ENCODE results near the gene LHFPL2.

LHFPL2 gene

DNA sequence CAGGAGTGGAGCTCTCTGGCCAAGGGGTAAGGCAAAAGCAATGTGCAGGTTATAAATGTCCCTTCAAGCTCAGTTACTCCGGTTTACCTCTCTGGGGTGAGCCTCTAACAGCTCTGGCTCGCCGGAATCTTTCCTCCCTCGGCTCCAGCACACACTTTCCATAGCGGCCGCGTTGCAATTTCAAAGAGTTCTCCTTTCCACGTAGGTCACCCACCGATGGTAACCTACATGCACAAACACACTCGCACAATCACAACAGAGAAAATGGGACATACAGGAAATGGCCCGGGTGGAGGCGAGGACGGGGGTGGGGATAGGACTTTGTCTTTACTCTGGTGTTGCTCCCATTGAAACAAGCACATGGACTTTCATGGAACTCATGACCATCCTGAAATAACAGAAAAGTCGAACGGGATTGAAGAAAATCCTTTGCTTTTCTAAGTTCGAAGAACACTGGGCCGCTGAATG lies 1.2 kb downstream of the LHFPL2 start:
- H3K27me3 ChIP-seq (ENCODE audit: insufficient read depth, low read length) = no peaks in the 10 kb centered on the region
- peak overlapping the region; percentile 63 for H2AFZ ChIP-seq (ENCODE audit: low read depth, low read length)
- no peaks in the 10 kb centered on the region for H3K9me3 ChIP-seq (ENCODE audit: low read length)
- peaks cover 17% of the 10 kb centered on the region for H3K4me1 ChIP-seq (ENCODE audit: insufficient read depth, low read length)
- H3K4me3 ChIP-seq (ENCODE audit: low read length) = peak overlapping the region; percentile 74
- H3K36me3 ChIP-seq (ENCODE audit: insufficient read depth, low read length) = no peaks in the 10 kb centered on the region

DNA sequence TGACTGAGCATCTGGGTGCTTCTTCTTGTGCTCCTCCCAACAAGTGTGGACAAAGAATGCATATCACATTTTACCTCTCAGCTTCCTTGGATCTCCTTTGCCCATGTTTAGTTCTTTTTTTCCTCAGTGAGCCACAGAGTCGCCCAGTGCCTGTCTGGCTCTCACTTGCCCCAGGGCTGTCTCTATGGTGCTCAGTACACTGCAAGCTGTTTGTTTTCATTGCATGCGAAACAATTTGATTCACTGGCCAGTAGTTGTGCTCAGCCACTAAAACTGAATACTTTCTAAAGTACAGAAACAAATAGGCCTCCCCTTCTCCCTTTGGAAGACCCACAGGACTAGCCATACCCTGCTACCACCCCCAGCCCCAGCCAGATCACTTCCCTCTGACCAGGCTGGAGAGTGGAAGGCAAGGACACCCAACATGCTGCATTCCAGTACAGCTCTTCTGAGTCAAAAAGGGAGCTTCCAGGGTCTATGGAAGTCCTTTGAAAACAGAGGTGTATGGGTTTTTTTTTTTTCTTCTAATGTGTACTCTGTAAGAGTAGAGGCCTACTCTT lies 3.8 kb downstream of the LHFPL2 start:
- no peak overlapping the region for H3K4me3 ChIP-seq (ENCODE audit: low read length)
- no peaks in the 10 kb centered on the region for H3K36me3 ChIP-seq (ENCODE audit: insufficient read depth, low read length)
- H2AFZ ChIP-seq (ENCODE audit: low read depth, low read length) = no peak overlapping the region
- no peaks in the 10 kb centered on the region for H3K27me3 ChIP-seq (ENCODE audit: insufficient read depth, low read length)
- peaks cover 28% of the 10 kb centered on the region for H3K4me1 ChIP-seq (ENCODE audit: insufficient read depth, low read length)
- no peaks in the 10 kb centered on the region for H3K9me3 ChIP-seq (ENCODE audit: low read length)

- Histone ChIP-seq H3K36me3 (ENCODE audit: insufficient read depth, low read length) (no peaks in the 10 kb centered on the region), H3K4me3 (ENCODE audit: low read length) (no peak overlapping the region)
Measured at GRCh38 chr5:78644129-78644528, 4.4 kb downstream of the LHFPL2 start.

GRCh38 chr5:78642701-78643100 lies 5.9 kb downstream of the LHFPL2 start:
- no peak overlapping the region for H3K4me3 ChIP-seq (ENCODE audit: low read length)
- H3K9me3 ChIP-seq (ENCODE audit: low read length) = no peaks in the 10 kb centered on the region
- no peaks in the 10 kb centered on the region for H3K36me3 ChIP-seq (ENCODE audit: insufficient read depth, low read length)
- peaks cover 45% of the 10 kb centered on the region for H3K4me1 ChIP-seq (ENCODE audit: insufficient read depth, low read length)
- no peaks in the 10 kb centered on the region for H3K27me3 ChIP-seq (ENCODE audit: insufficient read depth, low read length)
- H2AFZ ChIP-seq (ENCODE audit: low read depth, low read length) = no peak overlapping the region

More at GRCh38 chr5:78644129-78644528, 4.4 kb downstream of the LHFPL2 start:
- peaks cover 35% of the 10 kb centered on the region for H3K4me1 ChIP-seq (ENCODE audit: insufficient read depth, low read length)
- H3K27me3 ChIP-seq (ENCODE audit: insufficient read depth, low read length) = no peaks in the 10 kb centered on the region
- H3K9me3 ChIP-seq (ENCODE audit: low read length) = no peaks in the 10 kb centered on the region
- H2AFZ ChIP-seq (ENCODE audit: low read depth, low read length) = no peak overlapping the region

- Histone ChIP-seq H3K36me3 (ENCODE audit: insufficient read depth, low read length) (no peaks in the 10 kb centered on the region), H3K4me1 (ENCODE audit: insufficient read depth, low read length) (peaks cover 33% of the 10 kb centered on the region), H2AFZ (ENCODE audit: low read depth, low read length) (no peak overlapping the region), H3K4me3 (ENCODE audit: low read length) (no peak overlapping the region), H3K9me3 (ENCODE audit: low read length) (no peaks in the 10 kb centered on the region), H3K27me3 (ENCODE audit: insufficient read depth, low read length) (no peaks in the 10 kb centered on the region)
Measured at GRCh38 chr5:78640662-78641474, 7.7 kb downstream of the LHFPL2 start.

- Histone ChIP-seq H3K4me3 (ENCODE audit: low read length) (no peak overlapping the region), H3K27me3 (ENCODE audit: insufficient read depth, low read length) (no peaks in the 10 kb centered on the region), H2AFZ (ENCODE audit: low read depth, low read length) (no peak overlapping the region), H3K36me3 (ENCODE audit: insufficient read depth, low read length) (no peaks in the 10 kb centered on the region), H3K9me3 (ENCODE audit: low read length) (no peaks in the 10 kb centered on the region), H3K4me1 (ENCODE audit: insufficient read depth, low read length) (peaks cover 33% of the 10 kb centered on the region)
Measured at GRCh38 chr5:78639791-78640190, 8.8 kb downstream of the LHFPL2 start.

GRCh38 chr5:78638973-78639669 lies 9.5 kb downstream of the LHFPL2 start:
- H3K4me3 ChIP-seq (ENCODE audit: low read length) = no peak overlapping the region
- H3K9me3 ChIP-seq (ENCODE audit: low read length) = no peaks in the 10 kb centered on the region
- H2AFZ ChIP-seq (ENCODE audit: low read depth, low read length) = no peak overlapping the region
- H3K27me3 ChIP-seq (ENCODE audit: insufficient read depth, low read length) = no peaks in the 10 kb centered on the region
- no peaks in the 10 kb centered on the region for H3K36me3 ChIP-seq (ENCODE audit: insufficient read depth, low read length)
- H3K4me1 ChIP-seq (ENCODE audit: insufficient read depth, low read length) = peaks cover 33% of the 10 kb centered on the region

DNA sequence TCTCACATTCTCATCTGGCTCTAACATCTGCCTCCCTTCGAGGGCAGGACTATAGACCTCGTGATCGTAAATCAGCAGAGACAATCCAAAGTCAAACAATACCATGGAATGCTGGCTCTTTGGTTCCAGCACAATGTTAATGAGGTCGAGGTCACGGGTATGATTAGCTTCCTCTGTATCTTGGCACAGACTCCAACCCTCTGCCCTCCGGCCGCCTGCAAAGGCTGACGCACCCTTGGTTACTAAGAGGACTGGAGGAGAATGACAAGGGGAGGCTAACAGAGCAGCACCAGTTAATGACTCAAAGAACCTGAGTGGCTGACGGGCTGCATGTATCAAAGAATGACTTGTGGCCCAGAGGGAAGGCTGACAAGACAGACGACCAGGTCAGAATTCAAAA lies 10.1 kb downstream of the LHFPL2 start:
- Histone ChIP-seq H3K36me3 (ENCODE audit: insufficient read depth, low read length) (no peaks in the 10 kb centered on the region), H3K9me3 (ENCODE audit: low read length) (no peaks in the 10 kb centered on the region), H3K4me1 (ENCODE audit: insufficient read depth, low read length) (peaks cover 33% of the 10 kb centered on the region), H3K4me3 (ENCODE audit: low read length) (no peak overlapping the region), H2AFZ (ENCODE audit: low read depth, low read length) (no peak overlapping the region), H3K27me3 (ENCODE audit: insufficient read depth, low read length) (no peaks in the 10 kb centered on the region)

GRCh38 chr5:78637468-78637867 lies 11.1 kb downstream of the LHFPL2 start:
- Histone ChIP-seq H3K4me3 (ENCODE audit: low read length) (no peak overlapping the region), H3K36me3 (ENCODE audit: insufficient read depth, low read length) (no peaks in the 10 kb centered on the region), H3K9me3 (ENCODE audit: low read length) (peaks cover 3% of the 10 kb centered on the region), H3K4me1 (ENCODE audit: insufficient read depth, low read length) (peaks cover 33% of the 10 kb centered on the region), H2AFZ (ENCODE audit: low read depth, low read length) (no peak overlapping the region), H3K27me3 (ENCODE audit: insufficient read depth, low read length) (no peaks in the 10 kb centered on the region)

DNA sequence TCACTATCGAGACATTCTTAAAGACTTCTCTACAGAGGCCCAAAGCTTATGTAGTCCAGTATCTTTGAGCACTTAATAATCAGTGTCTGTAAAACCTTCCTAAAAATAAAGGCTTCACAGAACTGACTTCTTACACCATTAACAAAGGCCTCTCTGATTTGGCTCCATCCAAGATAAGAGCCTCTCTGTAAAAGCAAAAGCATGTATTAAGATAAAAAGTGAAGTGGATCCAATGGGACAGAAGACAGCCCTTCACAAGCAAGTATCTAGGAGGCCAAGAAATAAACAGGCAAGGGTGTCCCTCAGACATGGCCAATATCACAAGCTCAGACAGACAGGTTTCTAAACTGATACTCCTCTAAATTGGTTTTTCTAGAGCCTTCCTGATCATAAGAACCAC lies 11.9 kb downstream of the LHFPL2 start:
- Histone ChIP-seq H3K4me3 (ENCODE audit: low read length) (no peak overlapping the region), H3K9me3 (ENCODE audit: low read length) (peaks cover 3% of the 10 kb centered on the region), H2AFZ (ENCODE audit: low read depth, low read length) (no peak overlapping the region), H3K4me1 (ENCODE audit: insufficient read depth, low read length) (peaks cover 33% of the 10 kb centered on the region), H3K27me3 (ENCODE audit: insufficient read depth, low read length) (no peaks in the 10 kb centered on the region), H3K36me3 (ENCODE audit: insufficient read depth, low read length) (no peaks in the 10 kb centered on the region)

DNA sequence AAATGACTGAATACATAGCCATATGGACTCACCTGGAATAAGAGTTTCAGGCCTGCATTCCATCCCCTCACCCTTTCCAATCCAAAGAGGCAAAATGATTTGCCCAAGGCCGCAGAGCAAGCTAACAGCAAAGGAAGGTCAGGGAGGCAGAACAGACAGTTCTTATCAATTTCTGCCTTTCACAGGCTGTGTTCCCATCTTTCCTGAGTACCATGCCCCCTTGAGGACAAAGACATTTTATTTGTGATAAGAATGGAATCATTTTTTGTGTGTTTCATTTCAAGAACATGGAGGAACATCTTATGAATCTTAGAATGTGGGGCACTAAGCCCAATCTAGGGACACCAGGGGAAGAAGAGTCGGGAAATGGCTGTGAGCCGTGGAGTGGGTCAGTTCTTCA lies 13.9 kb downstream of the LHFPL2 start:
- Histone ChIP-seq H3K27me3 (ENCODE audit: insufficient read depth, low read length) (no peaks in the 10 kb centered on the region), H3K36me3 (ENCODE audit: insufficient read depth, low read length) (peaks cover 9% of the 10 kb centered on the region), H2AFZ (ENCODE audit: low read depth, low read length) (no peak overlapping the region), H3K4me3 (ENCODE audit: low read length) (no peak overlapping the region), H3K9me3 (ENCODE audit: low read length) (peaks cover 3% of the 10 kb centered on the region), H3K4me1 (ENCODE audit: insufficient read depth, low read length) (peaks cover 19% of the 10 kb centered on the region)

GRCh38 chr5:78634229-78634628 lies 14.3 kb downstream of the LHFPL2 start:
- Histone ChIP-seq H3K4me3 (ENCODE audit: low read length) (no peak overlapping the region), H3K9me3 (ENCODE audit: low read length) (peaks cover 3% of the 10 kb centered on the region), H3K36me3 (ENCODE audit: insufficient read depth, low read length) (peaks cover 9% of the 10 kb centered on the region), H3K27me3 (ENCODE audit: insufficient read depth, low read length) (no peaks in the 10 kb centered on the region), H3K4me1 (ENCODE audit: insufficient read depth, low read length) (peaks cover 15% of the 10 kb centered on the region), H2AFZ (ENCODE audit: low read depth, low read length) (no peak overlapping the region)

DNA sequence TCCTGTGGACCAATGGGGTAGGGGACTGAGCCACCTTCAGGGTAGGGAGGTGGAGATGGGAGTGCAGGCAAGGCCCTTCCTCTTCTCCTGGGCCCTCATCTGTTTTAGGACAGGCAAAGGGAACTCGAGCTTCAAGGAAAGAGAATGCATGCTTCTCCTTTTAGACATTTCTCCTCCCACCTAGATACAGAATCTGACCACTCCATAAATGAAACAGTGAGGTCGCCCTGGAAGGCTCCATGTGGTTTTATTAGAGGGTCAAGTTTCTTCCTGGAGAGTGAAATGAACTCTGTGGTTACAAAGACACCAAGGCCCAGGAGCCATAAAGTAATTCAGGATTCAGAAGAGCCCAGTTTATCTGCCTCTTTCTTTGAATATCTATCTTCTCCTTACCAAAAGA lies 14.9 kb downstream of the LHFPL2 start:
- peaks cover 9% of the 10 kb centered on the region for H3K36me3 ChIP-seq (ENCODE audit: insufficient read depth, low read length)
- peaks cover 10% of the 10 kb centered on the region for H3K4me1 ChIP-seq (ENCODE audit: insufficient read depth, low read length)
- H3K27me3 ChIP-seq (ENCODE audit: insufficient read depth, low read length) = no peaks in the 10 kb centered on the region
- H3K9me3 ChIP-seq (ENCODE audit: low read length) = peaks cover 3% of the 10 kb centered on the region
- no peak overlapping the region for H3K4me3 ChIP-seq (ENCODE audit: low read length)
- no peak overlapping the region for H2AFZ ChIP-seq (ENCODE audit: low read depth, low read length)

Measured in neuron (in vitro differentiated cells).